ENCODE data around the gene WDR88. TPM values are rescaled to one million over a fixed set of nuclear protein-coding genes. Genes with fewer than 3 reads are reported as not detected.

WDR88 gene
- total RNA-seq, 1 donor from 2014 or later, result not detected

DNA sequence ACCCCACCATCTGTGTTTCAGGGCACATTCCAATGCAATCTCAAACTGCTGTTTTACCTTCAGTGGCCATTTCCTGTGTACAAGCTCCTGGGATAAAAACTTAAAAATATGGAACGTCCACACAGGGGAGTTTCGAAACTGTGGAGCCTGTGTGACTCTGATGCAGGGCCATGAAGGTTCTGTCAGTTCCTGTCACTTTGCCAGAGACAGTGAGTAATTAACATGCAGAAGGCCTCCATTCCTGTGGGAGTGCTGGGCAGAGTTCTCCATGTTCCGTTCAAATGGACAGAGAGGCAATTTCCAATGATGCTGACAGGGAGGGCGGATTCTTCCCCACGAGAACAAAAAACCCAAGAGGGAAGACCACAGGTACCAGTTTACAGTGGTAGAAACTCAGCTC is 24.4 kb downstream of the WDR88 start:
- Histone ChIP-seq H2AFZ (ENCODE audit: low read depth, low read length) (no peak overlapping the region), H3K9me3 (ENCODE audit: insufficient read depth, low read depth, low read length) (no peaks in the 10 kb centered on the region), H3K36me3 (ENCODE audit: insufficient read depth, low read length) (no peaks in the 10 kb centered on the region), H3K4me3 (ENCODE audit: insufficient read depth, low read depth, low read length) (no peak overlapping the region), H4K20me1 (ENCODE audit: insufficient read depth, low read length) (no peaks in the 10 kb centered on the region), H3K79me2 (ENCODE audit: insufficient read depth, low read length) (no peaks in the 10 kb centered on the region), H3K4me2 (ENCODE audit: low read length) (no peak overlapping the region), H3K27ac (ENCODE audit: low read depth, low read length) (no peak overlapping the region), H3K4me1 (ENCODE audit: insufficient read depth, low read length) (no peaks in the 10 kb centered on the region), H3K27me3 (ENCODE audit: insufficient read depth, low read length) (no peaks in the 10 kb centered on the region), H3K9ac (ENCODE audit: low read length) (no peak overlapping the region)
- no peak overlapping the region for H3K27ac Mint-ChIP-seq (ENCODE audit: unreplicated experiment)
- H3K9me3 Mint-ChIP-seq (ENCODE audit: unreplicated experiment), result no peaks in the 10 kb centered on the region
- FAIRE-seq, result no peak
- peak; percentile 14 for DNase-seq (ENCODE audit: low read depth)
- peaks cover 4% of the 10 kb centered on the region for H3K27me3 Mint-ChIP-seq (ENCODE audit: low read depth, unreplicated experiment)
- H3K4me3 Mint-ChIP-seq (ENCODE audit: unreplicated experiment), result no peak overlapping the region
- H3K36me3 Mint-ChIP-seq (ENCODE audit: low read depth, unreplicated experiment), result peaks cover 2% of the 10 kb centered on the region
- no peaks in the 10 kb centered on the region for H3K4me1 Mint-ChIP-seq (ENCODE audit: low read depth, unreplicated experiment)
- no peak for TF ChIP-seq EZH2 (IDR thresholded peaks at IDR 0.05; ENCODE audit: insufficient read depth, low read length)
- TF ChIP-seq, protein P1, sequence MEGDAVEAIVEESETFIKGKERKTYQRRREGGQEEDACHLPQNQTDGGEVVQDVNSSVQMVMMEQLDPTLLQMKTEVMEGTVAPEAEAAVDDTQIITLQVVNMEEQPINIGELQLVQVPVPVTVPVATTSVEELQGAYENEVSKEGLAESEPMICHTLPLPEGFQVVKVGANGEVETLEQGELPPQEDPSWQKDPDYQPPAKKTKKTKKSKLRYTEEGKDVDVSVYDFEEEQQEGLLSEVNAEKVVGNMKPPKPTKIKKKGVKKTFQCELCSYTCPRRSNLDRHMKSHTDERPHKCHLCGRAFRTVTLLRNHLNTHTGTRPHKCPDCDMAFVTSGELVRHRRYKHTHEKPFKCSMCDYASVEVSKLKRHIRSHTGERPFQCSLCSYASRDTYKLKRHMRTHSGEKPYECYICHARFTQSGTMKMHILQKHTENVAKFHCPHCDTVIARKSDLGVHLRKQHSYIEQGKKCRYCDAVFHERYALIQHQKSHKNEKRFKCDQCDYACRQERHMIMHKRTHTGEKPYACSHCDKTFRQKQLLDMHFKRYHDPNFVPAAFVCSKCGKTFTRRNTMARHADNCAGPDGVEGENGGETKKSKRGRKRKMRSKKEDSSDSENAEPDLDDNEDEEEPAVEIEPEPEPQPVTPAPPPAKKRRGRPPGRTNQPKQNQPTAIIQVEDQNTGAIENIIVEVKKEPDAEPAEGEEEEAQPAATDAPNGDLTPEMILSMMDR (IDR thresholded peaks at IDR 0.05; ENCODE audit: insufficient read depth, low read depth, low read length), result no peak

DNA sequence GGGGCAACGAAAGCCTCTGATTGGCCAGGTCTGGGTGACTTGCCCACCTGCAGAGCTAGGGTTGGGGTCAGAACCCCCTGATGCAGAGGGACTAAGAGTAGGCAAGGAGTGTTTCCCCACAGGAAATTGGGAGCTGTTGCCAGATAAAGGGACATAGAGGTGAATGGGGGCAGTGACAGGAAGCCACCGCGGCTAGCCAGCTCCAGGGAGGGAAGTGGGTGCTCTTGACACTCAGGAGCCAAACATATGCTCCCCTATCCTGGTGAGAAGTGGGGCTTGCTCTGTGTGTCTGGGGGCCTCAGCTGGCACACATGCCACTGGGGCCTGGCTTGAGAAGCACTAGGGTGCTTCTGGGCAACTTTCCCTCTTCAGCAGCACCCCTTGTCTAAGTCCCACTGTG is 26.0 kb downstream of the WDR88 start:
- Histone ChIP-seq H3K4me3 (ENCODE audit: insufficient read depth, low read depth, low read length) (no peak overlapping the region), H4K20me1 (ENCODE audit: insufficient read depth, low read length) (no peaks in the 10 kb centered on the region), H3K27ac (ENCODE audit: low read depth, low read length) (no peak overlapping the region), H3K27me3 (ENCODE audit: insufficient read depth, low read length) (no peaks in the 10 kb centered on the region), H3K9ac (ENCODE audit: low read length) (no peak overlapping the region), H3K79me2 (ENCODE audit: insufficient read depth, low read length) (no peaks in the 10 kb centered on the region), H3K4me1 (ENCODE audit: insufficient read depth, low read length) (no peaks in the 10 kb centered on the region), H3K9me3 (ENCODE audit: insufficient read depth, low read depth, low read length) (no peaks in the 10 kb centered on the region), H3K4me2 (ENCODE audit: low read length) (no peak overlapping the region), H3K36me3 (ENCODE audit: insufficient read depth, low read length) (no peaks in the 10 kb centered on the region), H2AFZ (ENCODE audit: low read depth, low read length) (no peak overlapping the region)
- FAIRE-seq (no peak), DNase-seq (ENCODE audit: low read depth) (no peak)
- Mint-ChIP-seq H3K36me3 (ENCODE audit: low read depth, unreplicated experiment) (peaks cover 2% of the 10 kb centered on the region), H3K27me3 (ENCODE audit: low read depth, unreplicated experiment) (peaks cover 4% of the 10 kb centered on the region), H3K27ac (ENCODE audit: unreplicated experiment) (no peak overlapping the region), H3K4me3 (ENCODE audit: unreplicated experiment) (no peak overlapping the region), H3K9me3 (ENCODE audit: unreplicated experiment) (no peaks in the 10 kb centered on the region), H3K4me1 (ENCODE audit: low read depth, unreplicated experiment) (no peaks in the 10 kb centered on the region)
- TF ChIP-seq, protein P1 (IDR thresholded peaks at IDR 0.05; ENCODE audit: insufficient read depth, low read depth, low read length), result no peak
- no peak for TF ChIP-seq EZH2 (IDR thresholded peaks at IDR 0.05; ENCODE audit: insufficient read depth, low read length)

DNA sequence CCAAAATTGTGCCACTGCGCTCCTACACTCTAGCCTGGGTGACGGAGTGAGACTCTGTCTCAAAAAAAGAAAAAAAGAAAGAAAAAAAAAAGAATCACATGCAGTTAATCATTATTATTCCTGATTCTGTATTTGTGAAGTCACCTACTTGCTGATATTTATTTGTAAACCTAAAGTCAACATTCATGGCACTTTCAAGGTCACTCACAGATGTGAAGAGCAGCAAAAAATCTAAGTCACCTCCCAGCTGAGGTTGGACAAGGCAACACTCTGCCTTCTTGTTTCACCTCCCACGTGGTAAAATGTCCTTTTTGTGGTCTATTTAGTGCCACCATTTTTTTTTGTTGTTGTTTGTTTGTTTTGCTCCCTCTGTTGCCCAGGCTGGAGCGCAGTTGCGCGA is 26.5 kb downstream of the WDR88 start:
- H3K4me2 ChIP-seq (ENCODE audit: low read length), result no peak overlapping the region
- H3K36me3 Mint-ChIP-seq (ENCODE audit: low read depth, unreplicated experiment), result peaks cover 2% of the 10 kb centered on the region
- H3K79me2 ChIP-seq (ENCODE audit: insufficient read depth, low read length), result no peaks in the 10 kb centered on the region
- H3K27me3 ChIP-seq (ENCODE audit: insufficient read depth, low read length), result no peaks in the 10 kb centered on the region
- DNase-seq (ENCODE audit: low read depth) (no peak), FAIRE-seq (no peak)
- no peaks in the 10 kb centered on the region for H3K36me3 ChIP-seq (ENCODE audit: insufficient read depth, low read length)
- no peak overlapping the region for H3K4me3 ChIP-seq (ENCODE audit: insufficient read depth, low read depth, low read length)
- H3K27ac ChIP-seq (ENCODE audit: low read depth, low read length), result no peak overlapping the region
- no peaks in the 10 kb centered on the region for H3K9me3 ChIP-seq (ENCODE audit: insufficient read depth, low read depth, low read length)
- no peaks in the 10 kb centered on the region for H4K20me1 ChIP-seq (ENCODE audit: insufficient read depth, low read length)
- no peak overlapping the region for H3K4me3 Mint-ChIP-seq (ENCODE audit: unreplicated experiment)
- H3K4me1 Mint-ChIP-seq (ENCODE audit: low read depth, unreplicated experiment), result no peaks in the 10 kb centered on the region
- H3K9ac ChIP-seq (ENCODE audit: low read length), result no peak overlapping the region
- no peak overlapping the region for H3K27ac Mint-ChIP-seq (ENCODE audit: unreplicated experiment)
- no peaks in the 10 kb centered on the region for H3K4me1 ChIP-seq (ENCODE audit: insufficient read depth, low read length)
- TF ChIP-seq, protein P1 (IDR thresholded peaks at IDR 0.05; ENCODE audit: insufficient read depth, low read depth, low read length), result no peak
- no peak for TF ChIP-seq EZH2 (IDR thresholded peaks at IDR 0.05; ENCODE audit: insufficient read depth, low read length)
- no peaks in the 10 kb centered on the region for H3K9me3 Mint-ChIP-seq (ENCODE audit: unreplicated experiment)
- H3K27me3 Mint-ChIP-seq (ENCODE audit: low read depth, unreplicated experiment), result peaks cover 4% of the 10 kb centered on the region
- H2AFZ ChIP-seq (ENCODE audit: low read depth, low read length), result no peak overlapping the region

Measured in astrocyte (in vitro differentiated cells and primary cell).